Breast epithelium (tissue), 4 donors: ENCODE results near the gene MAST3. TPM values are rescaled to one million over a fixed set of nuclear protein-coding genes. Genes with fewer than 3 reads are reported as not detected.

ENCODE experiments used
- DNase-seq, 2 donors: peaks; one replicate each; pipeline ENCODE4 v3.0.0-alpha.2; 2019; ENCODE audit warnings: low spot score in 2 of 2
- H3K27ac ChIP-seq, 2 donors: fragments of 200-600 bp; sonication (generic) in 1 of 2; one replicate each; pipeline ENCODE4 v1.5.1; 2016 to 2019; ENCODE audit warnings: mild to moderate bottlenecking in 1 of 2
- H3K27me3 ChIP-seq, 2 donors: fragments of 200-600 bp; sonication (generic) in 1 of 2; one replicate each; pipeline versions ENCODE4 v1.5.1 to v1.6.0; 2017 to 2019; ENCODE audit warnings: control low read depth in 1 of 2, mild to moderate bottlenecking in 1 of 2
- H3K36me3 ChIP-seq: fragments of 200-600 bp; one replicate; pipeline ENCODE4 v1.5.1; 2019
- H3K4me1 ChIP-seq, 2 donors: fragments of 200-600 bp; sonication (generic); one replicate each; pipeline ENCODE4 v1.5.1; 2016 to 2019; ENCODE audit warnings: control low read depth in 1 of 2
- H3K4me3 ChIP-seq, 3 donors: fragments of 200-600 bp; sonication (generic); 1 replicate in 2 of 3; 2 replicates in 1 of 3; pipeline ENCODE4 v1.5.1; 2016 to 2019; ENCODE audit warnings: mild to moderate bottlenecking in 3 of 3, moderate library complexity in 2 of 3
- H3K9me3 ChIP-seq, 2 donors: fragments of 200-600 bp; sonication (generic) in 1 of 2; one replicate each; pipeline ENCODE4 v1.5.1; 2016 to 2019; ENCODE audit warnings: control low read depth in 1 of 2
- CTCF ChIP-seq, 3 donors: fragments of 450-650 bp; IDR thresholded peaks; one replicate each; pipeline ENCODE4 v1.5.1; 2016 to 2017; ENCODE audit warnings: antibody characterized with exemption in 3 of 3, mild to moderate bottlenecking in 3 of 3, moderate library complexity in 3 of 3
- POLR2A ChIP-seq: fragments of 450-650 bp; IDR thresholded peaks from one replicate; pipeline ENCODE4 v1.6.1; 2016; ENCODE audit warnings: antibody characterized with exemption, mild to moderate bottlenecking, moderate library complexity
- POLR2AphosphoS5 ChIP-seq, 3 donors: sonication (generic); formaldehyde crosslinking; IDR thresholded peaks; one replicate each; pipeline ENCODE4 v1.6.1; 2017; ENCODE audit warnings: antibody characterized with exemption in 3 of 3
- intact Hi-C: fragments of 100-400 bp; cut with DNase I; formaldehyde crosslinking; loops from one replicate; pipeline ENCODE4 v1.15.1; 2023; ENCODE audit warnings: low total_unique reads
- total RNA-seq, 3 donors: library from RNA; depleted of rRNA; stranded (reverse); fragments of >200 nt; gene quantifications; one replicate each; pipeline ENCODE4 v1.1.0, GENCODE V29; 2016

MAST3 gene
- total RNA-seq, 3 donors from 2014 or later, result 5.6 to 8.5 (median 6.2) TPM

GRCh38 chr19:18060472-18060871 lies 37.1 kb upstream of the MAST3 start:
- intact Hi-C loops, result no loop called here
- no peaks in the 10 kb centered on the region for H3K9me3 ChIP-seq
- no peak for DNase-seq

GRCh38 chr19:18062028-18062427 lies 35.5 kb upstream of the MAST3 start:
- no peaks in the 10 kb centered on the region for H3K36me3 ChIP-seq
- no peak overlapping the region for H3K27ac ChIP-seq
- intact Hi-C loops, result no loop called here
- no peak overlapping the region for H3K4me3 ChIP-seq
- DNase-seq, result no peak
- H3K27me3 ChIP-seq, result no peaks in the 10 kb centered on the region
- TF ChIP-seq POLR2AphosphoS5 (IDR thresholded peaks at IDR 0.05) (no peak), CTCF (IDR thresholded peaks at IDR 0.05) (no peak), POLR2A (no peak)
- no peaks in the 10 kb centered on the region for H3K9me3 ChIP-seq
- no peaks in the 10 kb centered on the region for H3K4me1 ChIP-seq

More at GRCh38 chr19:18060472-18060871, 37.1 kb upstream of the MAST3 start:
- H3K4me1 ChIP-seq, result no peaks in the 10 kb centered on the region
- H3K4me3 ChIP-seq, result no peak overlapping the region
- H3K27me3 ChIP-seq, result no peaks in the 10 kb centered on the region
- no peak overlapping the region for H3K27ac ChIP-seq
- TF ChIP-seq POLR2A (no peak), CTCF (IDR thresholded peaks at IDR 0.05) (no peak), POLR2AphosphoS5 (IDR thresholded peaks at IDR 0.05) (no peak)
- H3K36me3 ChIP-seq, result no peaks in the 10 kb centered on the region

- no peak overlapping the region for H3K4me3 ChIP-seq
- TF ChIP-seq POLR2AphosphoS5 (IDR thresholded peaks at IDR 0.05) (no peak), POLR2A (no peak), CTCF (IDR thresholded peaks at IDR 0.05) (no peak)
- H3K36me3 ChIP-seq, result no peaks in the 10 kb centered on the region
- H3K4me1 ChIP-seq, result no peaks in the 10 kb centered on the region
- H3K9me3 ChIP-seq, result no peaks in the 10 kb centered on the region
- H3K27ac ChIP-seq, result no peak overlapping the region
- intact Hi-C loops, result no loop called here
- no peaks in the 10 kb centered on the region for H3K27me3 ChIP-seq
- no peak for DNase-seq
Observed at GRCh38 chr19:18063463-18063862, 34.1 kb upstream of the MAST3 start.

GRCh38 chr19:18065173-18065495 lies 32.4 kb upstream of the MAST3 start:
- H3K4me3 ChIP-seq, result no peak overlapping the region
- no peaks in the 10 kb centered on the region for H3K9me3 ChIP-seq
- no peaks in the 10 kb centered on the region for H3K36me3 ChIP-seq
- H3K4me1 ChIP-seq, result no peaks in the 10 kb centered on the region
- DNase-seq, result no peak
- no peak for TF ChIP-seq POLR2A
- no peak for TF ChIP-seq POLR2AphosphoS5 (IDR thresholded peaks at IDR 0.05)
- TF ChIP-seq CTCF (IDR thresholded peaks at IDR 0.05), result no peak
- intact Hi-C loops, result no loop called here
- no peaks in the 10 kb centered on the region for H3K27me3 ChIP-seq
- H3K27ac ChIP-seq, result no peak overlapping the region

- TF ChIP-seq CTCF (IDR thresholded peaks at IDR 0.05) (no peak), POLR2AphosphoS5 (IDR thresholded peaks at IDR 0.05) (no peak), POLR2A (no peak)
- H3K4me1 ChIP-seq, result no peaks in the 10 kb centered on the region
- intact Hi-C loops, result no loop called here
- H3K27me3 ChIP-seq, result no peaks in the 10 kb centered on the region
- H3K36me3 ChIP-seq, result no peaks in the 10 kb centered on the region
- H3K9me3 ChIP-seq, result no peaks in the 10 kb centered on the region
- H3K4me3 ChIP-seq, result no peak overlapping the region
- no peak overlapping the region for H3K27ac ChIP-seq
- no peak for DNase-seq
Observed at GRCh38 chr19:18068395-18068794, 29.2 kb upstream of the MAST3 start.
